ENCODE results near the gene POU2AF3.

DNA sequence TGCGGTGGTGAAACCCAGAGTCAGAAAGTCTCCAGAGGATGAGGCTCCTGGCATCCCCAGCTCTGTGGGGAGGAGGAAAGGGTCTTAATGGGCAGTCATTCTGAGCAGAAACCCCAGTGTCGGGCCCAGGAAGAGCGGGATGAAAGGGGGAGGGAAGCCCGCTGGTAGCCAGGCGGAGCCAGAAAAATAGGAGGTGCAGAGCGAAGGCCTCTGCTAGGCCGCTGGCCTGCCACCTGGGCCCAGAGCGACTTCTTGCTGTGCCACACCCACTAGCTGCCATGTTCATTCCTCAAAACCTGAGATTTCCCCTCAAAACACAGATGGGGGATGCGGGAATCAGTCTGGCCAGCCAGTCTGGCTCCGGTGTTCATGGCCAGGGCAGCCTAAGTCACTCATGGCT is 650 bp upstream of the POU2AF3 start:
- TF ChIP-seq, protein P1, sequence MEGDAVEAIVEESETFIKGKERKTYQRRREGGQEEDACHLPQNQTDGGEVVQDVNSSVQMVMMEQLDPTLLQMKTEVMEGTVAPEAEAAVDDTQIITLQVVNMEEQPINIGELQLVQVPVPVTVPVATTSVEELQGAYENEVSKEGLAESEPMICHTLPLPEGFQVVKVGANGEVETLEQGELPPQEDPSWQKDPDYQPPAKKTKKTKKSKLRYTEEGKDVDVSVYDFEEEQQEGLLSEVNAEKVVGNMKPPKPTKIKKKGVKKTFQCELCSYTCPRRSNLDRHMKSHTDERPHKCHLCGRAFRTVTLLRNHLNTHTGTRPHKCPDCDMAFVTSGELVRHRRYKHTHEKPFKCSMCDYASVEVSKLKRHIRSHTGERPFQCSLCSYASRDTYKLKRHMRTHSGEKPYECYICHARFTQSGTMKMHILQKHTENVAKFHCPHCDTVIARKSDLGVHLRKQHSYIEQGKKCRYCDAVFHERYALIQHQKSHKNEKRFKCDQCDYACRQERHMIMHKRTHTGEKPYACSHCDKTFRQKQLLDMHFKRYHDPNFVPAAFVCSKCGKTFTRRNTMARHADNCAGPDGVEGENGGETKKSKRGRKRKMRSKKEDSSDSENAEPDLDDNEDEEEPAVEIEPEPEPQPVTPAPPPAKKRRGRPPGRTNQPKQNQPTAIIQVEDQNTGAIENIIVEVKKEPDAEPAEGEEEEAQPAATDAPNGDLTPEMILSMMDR (conservative IDR thresholded peaks at IDR 0.05; ENCODE audit: low read depth, low read length): no peak
- TF ChIP-seq, protein P2, sequence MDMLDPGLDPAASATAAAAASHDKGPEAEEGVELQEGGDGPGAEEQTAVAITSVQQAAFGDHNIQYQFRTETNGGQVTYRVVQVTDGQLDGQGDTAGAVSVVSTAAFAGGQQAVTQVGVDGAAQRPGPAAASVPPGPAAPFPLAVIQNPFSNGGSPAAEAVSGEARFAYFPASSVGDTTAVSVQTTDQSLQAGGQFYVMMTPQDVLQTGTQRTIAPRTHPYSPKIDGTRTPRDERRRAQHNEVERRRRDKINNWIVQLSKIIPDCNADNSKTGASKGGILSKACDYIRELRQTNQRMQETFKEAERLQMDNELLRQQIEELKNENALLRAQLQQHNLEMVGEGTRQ (IDR thresholded peaks at IDR 0.05; ENCODE audit: low read depth, low read length): no peak
- TF ChIP-seq POLR2A (IDR thresholded peaks at IDR 0.05; ENCODE audit: low read depth, low read length) (no peak), CEBPB (IDR thresholded peaks at IDR 0.05; ENCODE audit: low read depth, low read length) (no peak), SMC3 (IDR thresholded peaks at IDR 0.05; ENCODE audit: low read depth, low read length) (no peak), RFX5 (IDR thresholded peaks at IDR 0.05; ENCODE audit: low read depth, low read length) (no peak), MXI1 (IDR thresholded peaks at IDR 0.05; ENCODE audit: borderline replicate concordance, low read depth, low read length) (no peak), RAD21 (IDR thresholded peaks at IDR 0.05; ENCODE audit: low read length) (no peak), RCOR1 (IDR thresholded peaks at IDR 0.05; ENCODE audit: insufficient replicate concordance, low read length) (no peak), FOS (IDR thresholded peaks at IDR 0.05; ENCODE audit: low read depth, low read length) (no peak), MAZ (IDR thresholded peaks at IDR 0.05; ENCODE audit: borderline replicate concordance, low read depth, low read length) (no peak), BHLHE40 (IDR thresholded peaks at IDR 0.05; ENCODE audit: low read depth, low read length) (no peak)
- TF ChIP-seq, protein P3, sequence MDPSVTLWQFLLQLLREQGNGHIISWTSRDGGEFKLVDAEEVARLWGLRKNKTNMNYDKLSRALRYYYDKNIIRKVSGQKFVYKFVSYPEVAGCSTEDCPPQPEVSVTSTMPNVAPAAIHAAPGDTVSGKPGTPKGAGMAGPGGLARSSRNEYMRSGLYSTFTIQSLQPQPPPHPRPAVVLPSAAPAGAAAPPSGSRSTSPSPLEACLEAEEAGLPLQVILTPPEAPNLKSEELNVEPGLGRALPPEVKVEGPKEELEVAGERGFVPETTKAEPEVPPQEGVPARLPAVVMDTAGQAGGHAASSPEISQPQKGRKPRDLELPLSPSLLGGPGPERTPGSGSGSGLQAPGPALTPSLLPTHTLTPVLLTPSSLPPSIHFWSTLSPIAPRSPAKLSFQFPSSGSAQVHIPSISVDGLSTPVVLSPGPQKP (IDR thresholded peaks at IDR 0.05; ENCODE audit: borderline replicate concordance, low read depth, low read length): no peak

All from IMR-90 (cell line).